H1 (cell line): ENCODE results near the gene HOXB4. TPM values are rescaled to one million over a fixed set of nuclear protein-coding genes. Genes with fewer than 3 reads are reported as not detected.

ENCODE experiments used
- CTCF ChIA-PET: fragments of 300-600 bp; sonication (Branson Sonifier 250); formaldehyde crosslinking; loops from one replicate; lab custom pipeline; 2021; ENCODE audit not compliant: partially characterized antibody; lab: Charles Lee
- POLR2A ChIA-PET: fragments of 300-600 bp; sonication (Branson Sonifier 250); formaldehyde crosslinking; loops from one replicate; lab custom pipeline; 2021; ENCODE audit warnings: inconsistent platforms; ENCODE audit not compliant: partially characterized antibody; lab: Charles Lee
- DNase-seq, 2 experiments: peaks; one replicate each; pipeline versions ENCODE4 v3.0.0 to v3.0.0-alpha.2; 2010 to 2022; ENCODE audit warnings: low spot score in 2 of 2, low read depth in 1 of 2, mixed read lengths in 1 of 2
- FAIRE-seq: peaks from 2 replicates; lab custom pipeline; 2011; peaks lifted over from hg19 to GRCh38; lab: Jason Lieb, UNC
- H2AFZ ChIP-seq: 2 replicates; pipeline ENCODE4 v1.8.1; 2012; ENCODE audit warnings: low read length, inconsistent platforms
- H2AK5ac ChIP-seq: 2 replicates; pipeline ENCODE4 v1.6.1; 2013; ENCODE audit warnings: low read depth, low read length
- H2BK120ac ChIP-seq: replicated peaks from 2 replicates; pipeline ENCODE3; 2013; ENCODE audit warnings: low read depth, low read length, inconsistent platforms
- H2BK12ac ChIP-seq: 2 replicates; pipeline ENCODE4 v1.6.1; 2013; ENCODE audit warnings: low read depth, low read length
- H2BK15ac ChIP-seq: 2 replicates; pipeline ENCODE4 v1.6.1; 2013; ENCODE audit warnings: low read length
- H2BK20ac ChIP-seq: 2 replicates; pipeline ENCODE4 v1.6.1; 2013; ENCODE audit warnings: low read length
- H2BK5ac ChIP-seq: 2 replicates; pipeline ENCODE4 v1.6.1; 2013; ENCODE audit warnings: low read depth, low read length
- H3K14ac ChIP-seq: 2 replicates; pipeline ENCODE4 v1.6.1; 2013; ENCODE audit warnings: inconsistent platforms; ENCODE audit not compliant: insufficient read length
- H3K18ac ChIP-seq: 2 replicates; pipeline ENCODE4 v1.6.1; 2013; ENCODE audit warnings: low read length; ENCODE audit errors: extremely low read depth
- H3K23ac ChIP-seq: 2 replicates; pipeline ENCODE4 v1.6.1; 2013; ENCODE audit warnings: inconsistent platforms; ENCODE audit not compliant: insufficient read length
- H3K23me2 ChIP-seq: 2 replicates; pipeline ENCODE4 v1.6.1; 2013; ENCODE audit warnings: low read depth, low read length
- H3K27ac ChIP-seq: 2 replicates; pipeline ENCODE4 v1.6.1; 2011; ENCODE audit warnings: low read depth, low read length, inconsistent platforms
- H3K27me3 ChIP-seq, 4 experiments: replicated peaks in 1 of 4; 1 replicate in 1 of 4; 2 replicates in 3 of 4; pipeline versions ENCODE4 v1.6.1 to v1.8.1; 2011 to 2013; ENCODE audit warnings: low read length in 3 of 4, mild to moderate bottlenecking in 3 of 4, inconsistent platforms in 2 of 4, mixed read lengths in 2 of 4, moderate library complexity in 1 of 4; ENCODE audit not compliant: control insufficient read depth in 3 of 4, insufficient read depth in 3 of 4; ENCODE audit errors: extremely low read depth in 1 of 4
- H3K36me3 ChIP-seq, 4 experiments: 2 replicates each; pipeline versions ENCODE4 v1.6.1 to v1.8.1; 2011 to 2013; ENCODE audit warnings: mild to moderate bottlenecking in 4 of 4, low read length in 3 of 4, moderate library complexity in 2 of 4, control low read depth in 1 of 4, inconsistent platforms in 1 of 4; ENCODE audit not compliant: insufficient read depth in 4 of 4, control insufficient read depth in 2 of 4
- H3K4ac ChIP-seq: replicated peaks from 2 replicates; pipeline ENCODE3; 2013; ENCODE audit warnings: low read length, low read depth, mixed read lengths, inconsistent platforms; ENCODE audit not compliant: insufficient read length
- H3K4me1 ChIP-seq, 4 experiments: replicated peaks in 1 of 4; 1 replicate in 1 of 4; 2 replicates in 3 of 4; pipeline versions ENCODE4 v1.6.1 to v1.8.1; 2011 to 2013; ENCODE audit warnings: low read length in 3 of 4, inconsistent platforms in 2 of 4, mixed read lengths in 1 of 4; ENCODE audit not compliant: insufficient read depth in 4 of 4, control insufficient read depth in 3 of 4
- H3K4me2 ChIP-seq, 2 experiments: 2 replicates each; pipeline versions ENCODE4 v1.6.1 to v1.8.1; 2011 to 2013; ENCODE audit warnings: low read depth in 2 of 2, low read length in 2 of 2, control low read depth in 1 of 2, inconsistent platforms in 1 of 2, mild to moderate bottlenecking in 1 of 2; ENCODE audit not compliant: insufficient read depth in 1 of 2
- H3K4me3 ChIP-seq, 4 experiments: fragments of 200-600, 300-600 bp in 1 of 4; sonication (generic), shearing (Covaris generic), sonication (Bioruptor Twin) in 1 of 4; 2 replicates each; pipeline versions ENCODE4 v1.5.1 to v1.8.1; 2011 to 2016; ENCODE audit warnings: low read length in 4 of 4, low read depth in 3 of 4, control low read depth in 2 of 4, inconsistent platforms in 2 of 4, mild to moderate bottlenecking in 2 of 4, mixed read lengths in 1 of 4, moderate library complexity in 1 of 4; ENCODE audit not compliant: insufficient read depth in 2 of 4; ENCODE audit errors: extremely low read depth in 1 of 4
- H3K56ac ChIP-seq: replicated peaks from 2 replicates; pipeline ENCODE3; 2013; ENCODE audit warnings: low read depth, mild to moderate bottlenecking, mixed read lengths, low read length, inconsistent platforms; ENCODE audit not compliant: insufficient read length
- H3K79me1 ChIP-seq: 2 replicates; pipeline ENCODE4 v1.6.1; 2013; ENCODE audit warnings: low read depth, low read length, control low read depth
- H3K79me2 ChIP-seq, 2 experiments: 2 replicates each; pipeline versions ENCODE4 v1.6.1 to v1.8.1; 2012 to 2013; ENCODE audit warnings: low read length in 2 of 2, mild to moderate bottlenecking in 2 of 2, inconsistent platforms in 1 of 2; ENCODE audit not compliant: insufficient read depth in 2 of 2, control insufficient read depth in 1 of 2
- H3K9ac ChIP-seq, 4 experiments: replicated peaks in 1 of 4; 1 replicate in 1 of 4; 2 replicates in 3 of 4; pipeline versions ENCODE4 v1.6.1 to v1.8.1; 2011 to 2013; ENCODE audit warnings: low read depth in 3 of 4, low read length in 3 of 4, control low read depth in 2 of 4, mild to moderate bottlenecking in 2 of 4, moderate library complexity in 2 of 4, inconsistent platforms in 1 of 4; ENCODE audit errors: extremely low read depth in 1 of 4
- H3K9me3 ChIP-seq, 2 experiments: 2 replicates each; pipeline versions ENCODE4 v1.6.1 to v1.8.1; 2012 to 2013; ENCODE audit warnings: mild to moderate bottlenecking in 2 of 2, moderate library complexity in 2 of 2, control low read depth in 1 of 2, inconsistent platforms in 1 of 2, low read depth in 1 of 2, low read length in 1 of 2, mixed read lengths in 1 of 2; ENCODE audit not compliant: insufficient read depth in 2 of 2
- H4K20me1 ChIP-seq, 2 experiments: replicated peaks in 1 of 2; 2 replicates each; pipeline versions ENCODE3 to v1.8.1; 2011 to 2013; ENCODE audit warnings: inconsistent platforms in 2 of 2, low read length in 2 of 2, mild to moderate bottlenecking in 1 of 2; ENCODE audit not compliant: insufficient read depth in 2 of 2, control insufficient read depth in 1 of 2
- H4K5ac ChIP-seq: 2 replicates; pipeline ENCODE4 v1.6.1; 2013; ENCODE audit warnings: low read length, low read depth, mixed read lengths, inconsistent platforms; ENCODE audit not compliant: insufficient read length
- H4K8ac ChIP-seq: 2 replicates; pipeline ENCODE4 v1.8.0; 2013; ENCODE audit warnings: mild to moderate bottlenecking, moderate library complexity, low read length, inconsistent platforms; ENCODE audit not compliant: insufficient read depth; ENCODE audit errors: extremely low read depth
- H4K91ac ChIP-seq: replicated peaks from 2 replicates; pipeline ENCODE3; 2013; ENCODE audit warnings: low read length, mixed read lengths, inconsistent platforms; ENCODE audit not compliant: insufficient read length
- EGR1 ChIP-seq: IDR thresholded peaks from 2 replicates; pipeline ENCODE4 v1.6.1; 2011; ENCODE audit warnings: low read depth, low read length, borderline replicate concordance
- MAFK ChIP-seq: IDR thresholded peaks from 2 replicates; pipeline ENCODE4 v1.6.1; 2012; ENCODE audit warnings: low read depth, mild to moderate bottlenecking, improper control_type of control experiment, low read length
- RBBP5 ChIP-seq: IDR thresholded peaks from 2 replicates; pipeline ENCODE4 v1.7.1; 2012; ENCODE audit warnings: low read depth, mild to moderate bottlenecking, inconsistent platforms, low read length, moderate library complexity, borderline replicate concordance
- RNF2 ChIP-seq: fragments of 200-900, 300-1000 bp; sonication (generic); IDR thresholded peaks from 2 replicates; pipeline ENCODE4 v1.7.1; 2016; ENCODE audit warnings: borderline replicate concordance, low read depth, mild to moderate bottlenecking, antibody characterized with exemption, low read length; ENCODE audit not compliant: poor library complexity, severe bottlenecking; ENCODE audit errors: missing control alignments
- SUZ12 ChIP-seq: fragments of 200-600 bp; sonication (generic); IDR thresholded peaks from 2 replicates; pipeline ENCODE4 v1.6.1; 2012; ENCODE audit warnings: mild to moderate bottlenecking, inconsistent platforms, low read length, moderate library complexity, mixed read lengths
- TBP ChIP-seq: IDR thresholded peaks from 2 replicates; pipeline ENCODE4 v1.6.1; 2011; ENCODE audit warnings: low read depth, low read length, improper control_type of control experiment
- whole genome bisulfite sequencing, 2 experiments: shearing (Covaris generic) in 1 of 2; methylation state at CpG; one replicate each; pipeline versions ENCODE4 v1.1.6 to v1.1.7; 2013 to 2015; ENCODE audit warnings: low lambda C conversion rate in 2 of 2, mixed read lengths in 2 of 2, inconsistent platforms in 1 of 2, low coverage in 1 of 2, missing lambda C conversion rate in 1 of 2; ENCODE audit not compliant: insufficient replicate concordance in 2 of 2, insufficient coverage in 1 of 2, insufficient read length in 1 of 2; ENCODE audit errors: extremely low coverage in 1 of 2, missing lambda C conversion rate in 1 of 2; 5-methylcytosine and 5-hydroxymethylcytosine counted together
- polyA plus RNA-seq, 7 experiments: library from polyadenylated mRNA; depleted of rRNA in 3 of 7; stranded (reverse) in 5 of 7; unstranded in 2 of 7; fragments of >200 nt in 5 of 7; fragments of 200-250 nt in 2 of 7; gene quantifications; 1 replicate in 5 of 7; 2 replicates in 1 of 7; 4 replicates in 1 of 7; pipeline versions ENCODE4 v1.2.1 to v1.2.3, GENCODE V29; 2011 to 2013; ENCODE audit warnings: missing spikeins in 2 of 7, mixed read lengths in 2 of 7
- total RNA-seq: library from RNA; stranded (reverse); fragmentation: NEBNext Ultra II Directional; extraction: Animal tissue kit (Norgen Biotek cat#: 25700); gene quantifications from 2 replicates; pipeline ENCODE4 v1.2.1, GENCODE V29; 2021
- TF ChIP-seq, protein P1 (sequence below): IDR thresholded peaks from 2 replicates; pipeline ENCODE4 v1.6.1; 2011; ENCODE audit warnings: low read depth, mild to moderate bottlenecking, low read length; ENCODE audit not compliant: insufficient read depth

HOXB4 gene
- total and polyA plus RNA-seq, 2 of the 8 experiments (the other 6 are each of a cell fraction or from before 2014, with no cell fraction given), result not detected

DNA sequence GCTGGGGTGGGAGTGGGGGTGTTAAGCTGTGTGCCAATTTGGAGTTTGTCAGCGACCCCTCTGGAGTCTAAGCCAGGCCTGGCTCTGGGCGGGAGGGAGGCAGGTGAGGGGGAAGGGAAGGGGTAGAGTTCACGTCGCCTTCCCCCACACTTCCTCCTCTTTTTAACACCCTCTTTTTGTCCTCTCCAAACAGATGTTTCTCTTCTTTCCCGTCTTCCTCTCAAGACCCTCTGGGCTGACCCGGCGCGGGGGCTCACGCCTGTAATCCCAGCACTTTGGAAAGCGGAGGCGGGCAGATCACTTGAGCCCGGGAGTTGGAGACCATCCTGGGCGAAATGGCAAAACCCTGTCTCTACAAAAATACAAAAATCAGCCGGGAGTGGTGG, 50.6 kb downstream of the HOXB4 start:
- H2AK5ac ChIP-seq, result no peak overlapping the region
- H3K56ac ChIP-seq, result no peak overlapping the region
- no peak overlapping the region for H2BK20ac ChIP-seq
- no peak overlapping the region for H3K9ac ChIP-seq
- WGBS, 2 experiments, result 7% methylated on average over 10 of the region's 14 CpGs; no CpG with 5 or more reads in 1 of the 2 experiments
- no peak overlapping the region for H3K4ac ChIP-seq
- peak overlapping the region; percentile 40; the same call in 1 of the 2 replicates for H2BK5ac ChIP-seq
- H2AFZ ChIP-seq, result no peak overlapping the region
- no peak overlapping the region for H3K27ac ChIP-seq
- no peak overlapping the region for H3K14ac ChIP-seq
- ChIA-PET CTCF (interaction anchor here (0.6 to 1.8 kb wide), 6 partner anchors 16 to 95 kb away, joined by 3 to 5 read pairs (median 4); no protein-coding TSS in a partner anchor), POLR2A (interaction anchor here (0.9 kb wide), 1 partner anchor 13 kb away, joined by 3 read pairs; no protein-coding TSS in a partner anchor)
- H4K20me1 ChIP-seq, result peaks cover 6 to 11% of the 10 kb centered on the region in 2 experiments
- H2BK12ac ChIP-seq, result peak overlapping the region; percentile 10; the same call in 1 of the 2 replicates
- H3K27me3 ChIP-seq, result peaks cover 82 to 100% (median 97%) of the 10 kb centered on the region in 4 experiments
- H3K4me3 ChIP-seq, result peak overlapping the region in 2 of 4 experiments; percentile 1 to 54; a peak in 4 of 8 replicates
- H3K4me2 ChIP-seq, result peak overlapping the region; percentile 31 to 70
- H4K91ac ChIP-seq, result peak overlapping the region; percentile 32
- TF ChIP-seq MAFK, result no peak
- peak; percentile 54 for TF ChIP-seq SUZ12
- no peak for TF ChIP-seq TBP
- TF ChIP-seq, protein P1, sequence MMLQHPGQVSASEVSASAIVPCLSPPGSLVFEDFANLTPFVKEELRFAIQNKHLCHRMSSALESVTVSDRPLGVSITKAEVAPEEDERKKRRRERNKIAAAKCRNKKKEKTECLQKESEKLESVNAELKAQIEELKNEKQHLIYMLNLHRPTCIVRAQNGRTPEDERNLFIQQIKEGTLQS, result no peak
- TF ChIP-seq RNF2, result peak; percentile 53
- TF ChIP-seq RBBP5, result no peak
- 0 out of 2 replicates have a peak, but pooled peaks have one; percentile 28 for TF ChIP-seq EGR1
- no peak for FAIRE-seq
- no peaks in the 10 kb centered on the region for H3K36me3 ChIP-seq
- peaks cover 0 to 20% (median 10%) of the 10 kb centered on the region in 4 experiments; a peak in 6 of 7 replicates for H3K4me1 ChIP-seq
- no peaks in the 10 kb centered on the region for H3K9me3 ChIP-seq
- no peak overlapping the region for H3K23ac ChIP-seq
- H4K5ac ChIP-seq, result no peak overlapping the region
- H3K18ac ChIP-seq, result no peak overlapping the region; the same call in 1 of the 2 replicates
- peak overlapping the region; percentile 25; the same call in 1 of the 2 replicates for H4K8ac ChIP-seq
- no peaks in the 10 kb centered on the region for H3K79me1 ChIP-seq
- no peaks in the 10 kb centered on the region for H3K79me2 ChIP-seq
- H3K23me2 ChIP-seq, result peaks cover 5% of the 10 kb centered on the region; the same call in 1 of the 2 replicates
- DNase-seq, result no peak
- peak overlapping the region; percentile 46; the same call in 1 of the 2 replicates for H2BK15ac ChIP-seq
- no peak overlapping the region for H2BK120ac ChIP-seq
